Measurements from ENCODE around the gene ANK2.

DNA sequence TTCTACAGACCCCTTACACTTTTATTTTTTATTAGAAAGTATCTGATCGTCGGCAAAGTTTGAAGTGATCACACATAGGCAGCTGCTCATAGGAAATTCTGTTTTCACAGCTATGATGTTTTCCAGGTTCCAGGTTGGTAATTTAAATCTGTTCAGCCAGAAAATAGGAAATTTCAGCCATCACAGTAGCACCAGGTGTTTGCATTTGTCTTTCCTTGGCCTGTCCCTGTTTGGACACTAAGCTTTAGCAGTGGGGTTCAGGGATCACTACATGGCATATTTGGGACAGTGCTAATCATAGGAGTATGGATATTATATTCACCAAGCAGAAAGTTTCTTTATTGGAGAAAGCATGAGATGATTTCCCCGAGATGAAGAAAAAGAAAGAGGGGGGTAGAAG lies 92.9 kb downstream of the ANK2 start:
- TF ChIP-seq, protein P1, sequence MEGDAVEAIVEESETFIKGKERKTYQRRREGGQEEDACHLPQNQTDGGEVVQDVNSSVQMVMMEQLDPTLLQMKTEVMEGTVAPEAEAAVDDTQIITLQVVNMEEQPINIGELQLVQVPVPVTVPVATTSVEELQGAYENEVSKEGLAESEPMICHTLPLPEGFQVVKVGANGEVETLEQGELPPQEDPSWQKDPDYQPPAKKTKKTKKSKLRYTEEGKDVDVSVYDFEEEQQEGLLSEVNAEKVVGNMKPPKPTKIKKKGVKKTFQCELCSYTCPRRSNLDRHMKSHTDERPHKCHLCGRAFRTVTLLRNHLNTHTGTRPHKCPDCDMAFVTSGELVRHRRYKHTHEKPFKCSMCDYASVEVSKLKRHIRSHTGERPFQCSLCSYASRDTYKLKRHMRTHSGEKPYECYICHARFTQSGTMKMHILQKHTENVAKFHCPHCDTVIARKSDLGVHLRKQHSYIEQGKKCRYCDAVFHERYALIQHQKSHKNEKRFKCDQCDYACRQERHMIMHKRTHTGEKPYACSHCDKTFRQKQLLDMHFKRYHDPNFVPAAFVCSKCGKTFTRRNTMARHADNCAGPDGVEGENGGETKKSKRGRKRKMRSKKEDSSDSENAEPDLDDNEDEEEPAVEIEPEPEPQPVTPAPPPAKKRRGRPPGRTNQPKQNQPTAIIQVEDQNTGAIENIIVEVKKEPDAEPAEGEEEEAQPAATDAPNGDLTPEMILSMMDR (optimal IDR thresholded peaks at IDR 0.05 in 1 of 3, IDR thresholded peaks at IDR 0.05 in 1 of 3, conservative IDR thresholded peaks at IDR 0.05 in 1 of 3; ENCODE audit: extremely low read depth in 1 of 3, insufficient read depth in 2 of 3, low read length in 3 of 3): no peak
- TF ChIP-seq EZH2 (IDR thresholded peaks at IDR 0.05; ENCODE audit: low read length): no peak
